ENCODE data around the gene TNIK. TPM values are rescaled to one million over a fixed set of nuclear protein-coding genes. Genes with fewer than 3 reads are reported as not detected.

The TNIK gene
- total and polyA plus RNA-seq, 2 experiments from 2014 or later: 14.6 to 34.3 TPM

DNA sequence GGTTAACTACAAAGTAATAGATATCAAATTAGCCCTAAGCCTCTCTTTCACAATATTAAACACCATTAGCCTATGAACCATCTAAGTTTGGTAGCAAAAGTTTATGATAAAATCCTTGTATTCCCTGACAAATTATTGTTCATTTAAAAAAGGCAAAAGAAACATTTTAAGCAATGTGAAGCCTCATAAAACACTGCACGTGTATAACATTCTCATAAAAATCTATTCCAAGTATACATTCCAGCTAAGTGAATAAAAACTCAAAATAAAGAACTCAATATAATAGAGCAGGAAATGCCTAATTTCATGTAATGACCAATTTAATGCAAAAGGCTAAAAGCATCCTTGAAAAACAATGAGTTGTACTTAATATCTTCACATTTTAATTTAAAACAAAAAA lies 27.7 kb downstream of the TNIK start:
- Histone ChIP-seq H3K36me3 (ENCODE audit: insufficient read depth) (no peaks in the 10 kb centered on the region), H3K4me1 (ENCODE audit: insufficient read depth) (peaks cover 73% of the 10 kb centered on the region), H3K4me2 (peak overlapping the region; percentile 29; the same call in 1 of the 2 replicates), H3K27ac (ENCODE audit: low read depth) (peak overlapping the region; percentile 48), H2AFZ (no peak overlapping the region), H3F3A (replicated peaks; ENCODE audit: low read depth) (peaks cover 5% of the 10 kb centered on the region; the same call in 1 of the 2 replicates), H3K4me3 (no peak overlapping the region), H3K27me3 (ENCODE audit: insufficient read depth) (no peaks in the 10 kb centered on the region), H3K79me2 (replicated peaks; ENCODE audit: insufficient read depth) (peaks cover 62% of the 10 kb centered on the region), H3K9me2 (ENCODE audit: insufficient read depth) (no peaks in the 10 kb centered on the region), H4K20me1 (replicated peaks; ENCODE audit: insufficient read depth) (no peaks in the 10 kb centered on the region)
- no peak for ATAC-seq
- TF ChIP-seq, protein P1, sequence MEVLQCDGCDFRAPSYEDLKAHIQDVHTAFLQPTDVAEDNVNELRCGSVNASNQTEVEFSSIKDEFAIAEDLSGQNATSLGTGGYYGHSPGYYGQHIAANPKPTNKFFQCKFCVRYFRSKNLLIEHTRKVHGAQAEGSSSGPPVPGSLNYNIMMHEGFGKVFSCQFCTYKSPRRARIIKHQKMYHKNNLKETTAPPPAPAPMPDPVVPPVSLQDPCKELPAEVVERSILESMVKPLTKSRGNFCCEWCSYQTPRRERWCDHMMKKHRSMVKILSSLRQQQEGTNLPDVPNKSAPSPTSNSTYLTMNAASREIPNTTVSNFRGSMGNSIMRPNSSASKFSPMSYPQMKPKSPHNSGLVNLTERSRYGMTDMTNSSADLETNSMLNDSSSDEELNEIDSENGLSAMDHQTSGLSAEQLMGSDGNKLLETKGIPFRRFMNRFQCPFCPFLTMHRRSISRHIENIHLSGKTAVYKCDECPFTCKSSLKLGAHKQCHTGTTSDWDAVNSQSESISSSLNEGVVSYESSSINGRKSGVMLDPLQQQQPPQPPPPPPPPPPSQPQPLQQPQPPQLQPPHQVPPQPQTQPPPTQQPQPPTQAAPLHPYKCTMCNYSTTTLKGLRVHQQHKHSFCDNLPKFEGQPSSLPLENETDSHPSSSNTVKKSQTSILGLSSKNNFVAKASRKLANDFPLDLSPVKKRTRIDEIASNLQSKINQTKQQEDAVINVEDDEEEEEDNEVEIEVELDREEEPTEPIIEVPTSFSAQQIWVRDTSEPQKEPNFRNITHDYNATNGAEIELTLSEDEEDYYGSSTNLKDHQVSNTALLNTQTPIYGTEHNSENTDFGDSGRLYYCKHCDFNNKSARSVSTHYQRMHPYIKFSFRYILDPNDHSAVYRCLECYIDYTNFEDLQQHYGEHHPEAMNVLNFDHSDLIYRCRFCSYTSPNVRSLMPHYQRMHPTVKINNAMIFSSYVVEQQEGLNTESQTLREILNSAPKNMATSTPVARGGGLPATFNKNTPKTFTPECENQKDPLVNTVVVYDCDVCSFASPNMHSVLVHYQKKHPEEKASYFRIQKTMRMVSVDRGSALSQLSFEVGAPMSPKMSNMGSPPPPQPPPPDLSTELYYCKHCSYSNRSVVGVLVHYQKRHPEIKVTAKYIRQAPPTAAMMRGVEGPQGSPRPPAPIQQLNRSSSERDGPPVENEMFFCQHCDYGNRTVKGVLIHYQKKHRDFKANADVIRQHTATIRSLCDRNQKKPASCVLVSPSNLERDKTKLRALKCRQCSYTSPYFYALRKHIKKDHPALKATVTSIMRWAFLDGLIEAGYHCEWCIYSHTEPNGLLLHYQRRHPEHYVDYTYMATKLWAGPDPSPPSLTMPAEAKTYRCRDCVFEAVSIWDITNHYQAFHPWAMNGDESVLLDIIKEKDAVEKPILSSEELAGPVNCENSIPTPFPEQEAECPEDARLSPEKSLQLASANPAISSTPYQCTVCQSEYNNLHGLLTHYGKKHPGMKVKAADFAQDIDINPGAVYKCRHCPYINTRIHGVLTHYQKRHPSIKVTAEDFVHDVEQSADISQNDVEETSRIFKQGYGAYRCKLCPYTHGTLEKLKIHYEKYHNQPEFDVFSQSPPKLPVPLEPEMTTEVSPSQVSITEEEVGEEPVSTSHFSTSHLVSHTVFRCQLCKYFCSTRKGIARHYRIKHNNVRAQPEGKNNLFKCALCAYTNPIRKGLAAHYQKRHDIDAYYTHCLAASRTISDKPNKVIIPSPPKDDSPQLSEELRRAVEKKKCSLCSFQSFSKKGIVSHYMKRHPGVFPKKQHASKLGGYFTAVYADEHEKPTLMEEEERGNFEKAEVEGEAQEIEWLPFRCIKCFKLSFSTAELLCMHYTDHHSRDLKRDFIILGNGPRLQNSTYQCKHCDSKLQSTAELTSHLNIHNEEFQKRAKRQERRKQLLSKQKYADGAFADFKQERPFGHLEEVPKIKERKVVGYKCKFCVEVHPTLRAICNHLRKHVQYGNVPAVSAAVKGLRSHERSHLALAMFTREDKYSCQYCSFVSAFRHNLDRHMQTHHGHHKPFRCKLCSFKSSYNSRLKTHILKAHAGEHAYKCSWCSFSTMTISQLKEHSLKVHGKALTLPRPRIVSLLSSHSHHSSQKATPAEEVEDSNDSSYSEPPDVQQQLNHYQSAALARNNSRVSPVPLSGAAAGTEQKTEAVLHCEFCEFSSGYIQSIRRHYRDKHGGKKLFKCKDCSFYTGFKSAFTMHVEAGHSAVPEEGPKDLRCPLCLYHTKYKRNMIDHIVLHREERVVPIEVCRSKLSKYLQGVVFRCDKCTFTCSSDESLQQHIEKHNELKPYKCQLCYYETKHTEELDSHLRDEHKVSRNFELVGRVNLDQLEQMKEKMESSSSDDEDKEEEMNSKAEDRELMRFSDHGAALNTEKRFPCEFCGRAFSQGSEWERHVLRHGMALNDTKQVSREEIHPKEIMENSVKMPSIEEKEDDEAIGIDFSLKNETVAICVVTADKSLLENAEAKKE (CRISPR knock-in tag; IDR thresholded peaks at IDR 0.05): no peak
- TF ChIP-seq, protein P2, sequence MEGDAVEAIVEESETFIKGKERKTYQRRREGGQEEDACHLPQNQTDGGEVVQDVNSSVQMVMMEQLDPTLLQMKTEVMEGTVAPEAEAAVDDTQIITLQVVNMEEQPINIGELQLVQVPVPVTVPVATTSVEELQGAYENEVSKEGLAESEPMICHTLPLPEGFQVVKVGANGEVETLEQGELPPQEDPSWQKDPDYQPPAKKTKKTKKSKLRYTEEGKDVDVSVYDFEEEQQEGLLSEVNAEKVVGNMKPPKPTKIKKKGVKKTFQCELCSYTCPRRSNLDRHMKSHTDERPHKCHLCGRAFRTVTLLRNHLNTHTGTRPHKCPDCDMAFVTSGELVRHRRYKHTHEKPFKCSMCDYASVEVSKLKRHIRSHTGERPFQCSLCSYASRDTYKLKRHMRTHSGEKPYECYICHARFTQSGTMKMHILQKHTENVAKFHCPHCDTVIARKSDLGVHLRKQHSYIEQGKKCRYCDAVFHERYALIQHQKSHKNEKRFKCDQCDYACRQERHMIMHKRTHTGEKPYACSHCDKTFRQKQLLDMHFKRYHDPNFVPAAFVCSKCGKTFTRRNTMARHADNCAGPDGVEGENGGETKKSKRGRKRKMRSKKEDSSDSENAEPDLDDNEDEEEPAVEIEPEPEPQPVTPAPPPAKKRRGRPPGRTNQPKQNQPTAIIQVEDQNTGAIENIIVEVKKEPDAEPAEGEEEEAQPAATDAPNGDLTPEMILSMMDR (conservative IDR thresholded peaks at IDR 0.05; ENCODE audit: low read depth in 2 of 2): no peak
- no peak for TF ChIP-seq EZH2 (IDR thresholded peaks at IDR 0.05; ENCODE audit: low read depth, unreplicated experiment)
- TF ChIP-seq NANOG (IDR thresholded peaks at IDR 0.05; ENCODE audit: borderline replicate concordance): no peak
- no peak for TF ChIP-seq POLR2AphosphoS5 (IDR thresholded peaks at IDR 0.05; ENCODE audit: low read depth)
- TF ChIP-seq, protein P3, sequence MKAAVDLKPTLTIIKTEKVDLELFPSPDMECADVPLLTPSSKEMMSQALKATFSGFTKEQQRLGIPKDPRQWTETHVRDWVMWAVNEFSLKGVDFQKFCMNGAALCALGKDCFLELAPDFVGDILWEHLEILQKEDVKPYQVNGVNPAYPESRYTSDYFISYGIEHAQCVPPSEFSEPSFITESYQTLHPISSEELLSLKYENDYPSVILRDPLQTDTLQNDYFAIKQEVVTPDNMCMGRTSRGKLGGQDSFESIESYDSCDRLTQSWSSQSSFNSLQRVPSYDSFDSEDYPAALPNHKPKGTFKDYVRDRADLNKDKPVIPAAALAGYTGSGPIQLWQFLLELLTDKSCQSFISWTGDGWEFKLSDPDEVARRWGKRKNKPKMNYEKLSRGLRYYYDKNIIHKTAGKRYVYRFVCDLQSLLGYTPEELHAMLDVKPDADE (IDR thresholded peaks at IDR 0.05): no peak
- TF ChIP-seq EZH2phosphoT487 (IDR thresholded peaks at IDR 0.05; ENCODE audit: unreplicated experiment): no peak
- TF ChIP-seq, protein P4, sequence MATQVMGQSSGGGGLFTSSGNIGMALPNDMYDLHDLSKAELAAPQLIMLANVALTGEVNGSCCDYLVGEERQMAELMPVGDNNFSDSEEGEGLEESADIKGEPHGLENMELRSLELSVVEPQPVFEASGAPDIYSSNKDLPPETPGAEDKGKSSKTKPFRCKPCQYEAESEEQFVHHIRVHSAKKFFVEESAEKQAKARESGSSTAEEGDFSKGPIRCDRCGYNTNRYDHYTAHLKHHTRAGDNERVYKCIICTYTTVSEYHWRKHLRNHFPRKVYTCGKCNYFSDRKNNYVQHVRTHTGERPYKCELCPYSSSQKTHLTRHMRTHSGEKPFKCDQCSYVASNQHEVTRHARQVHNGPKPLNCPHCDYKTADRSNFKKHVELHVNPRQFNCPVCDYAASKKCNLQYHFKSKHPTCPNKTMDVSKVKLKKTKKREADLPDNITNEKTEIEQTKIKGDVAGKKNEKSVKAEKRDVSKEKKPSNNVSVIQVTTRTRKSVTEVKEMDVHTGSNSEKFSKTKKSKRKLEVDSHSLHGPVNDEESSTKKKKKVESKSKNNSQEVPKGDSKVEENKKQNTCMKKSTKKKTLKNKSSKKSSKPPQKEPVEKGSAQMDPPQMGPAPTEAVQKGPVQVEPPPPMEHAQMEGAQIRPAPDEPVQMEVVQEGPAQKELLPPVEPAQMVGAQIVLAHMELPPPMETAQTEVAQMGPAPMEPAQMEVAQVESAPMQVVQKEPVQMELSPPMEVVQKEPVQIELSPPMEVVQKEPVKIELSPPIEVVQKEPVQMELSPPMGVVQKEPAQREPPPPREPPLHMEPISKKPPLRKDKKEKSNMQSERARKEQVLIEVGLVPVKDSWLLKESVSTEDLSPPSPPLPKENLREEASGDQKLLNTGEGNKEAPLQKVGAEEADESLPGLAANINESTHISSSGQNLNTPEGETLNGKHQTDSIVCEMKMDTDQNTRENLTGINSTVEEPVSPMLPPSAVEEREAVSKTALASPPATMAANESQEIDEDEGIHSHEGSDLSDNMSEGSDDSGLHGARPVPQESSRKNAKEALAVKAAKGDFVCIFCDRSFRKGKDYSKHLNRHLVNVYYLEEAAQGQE (IDR thresholded peaks at IDR 0.05; ENCODE audit: unreplicated experiment): no peak
- TF ChIP-seq STAT1 (IDR thresholded peaks at IDR 0.05; ENCODE audit: unreplicated experiment): no peak
- no peak for TF ChIP-seq JUNB (IDR thresholded peaks at IDR 0.05; ENCODE audit: unreplicated experiment)
- TF ChIP-seq ZNF114 (CRISPR knock-in tag; IDR thresholded peaks at IDR 0.05): no peak
- TF ChIP-seq ZNF331 (CRISPR knock-in tag; IDR thresholded peaks at IDR 0.05; ENCODE audit: low read depth): no peak
- H3K4me1 Mint-ChIP-seq: peaks cover 37% of the 10 kb centered on the region
- H3K4me3 Mint-ChIP-seq: no peak overlapping the region
- no peak for DNase-seq (ENCODE audit: low spot score)
- H3K9me3 Mint-ChIP-seq: no peaks in the 10 kb centered on the region
- peak overlapping the region; percentile 58; the same call in 1 of the 2 replicates for H3K27ac Mint-ChIP-seq
- peaks cover 7% of the 10 kb centered on the region; the same call in 2 of the 3 replicates for H3K36me3 Mint-ChIP-seq (ENCODE audit: low read depth)
- no peaks in the 10 kb centered on the region for H3K27me3 Mint-ChIP-seq (ENCODE audit: insufficient read depth, low read depth, poor library complexity)
